Activated CD4-positive, alpha-beta memory T cell treated with anti-CD3 and anti-CD28 coated beads for 36 hours (primary cell): Measurements from ENCODE around the gene LSR. TPM values are rescaled to one million over a fixed set of nuclear protein-coding genes. Genes with fewer than 3 reads are reported as not detected.

ENCODE experiments used
- CTCF ChIA-PET: fragments of 350-600 bp; sonication (Branson Sonifier 250); formaldehyde crosslinking; loops from one replicate; lab custom pipeline; 2021; ENCODE audit warnings: antibody characterized with exemption, inconsistent platforms; lab: Charles Lee
- POLR2A ChIA-PET: fragments of 350-600 bp; sonication (Branson Sonifier 250); formaldehyde crosslinking; loops from one replicate; lab custom pipeline; 2021; ENCODE audit warnings: antibody characterized with exemption; lab: Charles Lee
- DNase-seq: peaks from one replicate; pipeline ENCODE4 v3.0.0-alpha.2; 2020
- H3K27ac Mint-ChIP-seq: one replicate; pipeline ENCODE4 v1.8.0; 2021; ENCODE audit warnings: mixed read lengths
- H3K27me3 Mint-ChIP-seq: one replicate; pipeline ENCODE4 v1.8.0; 2021; ENCODE audit warnings: mixed read lengths
- H3K36me3 Mint-ChIP-seq: one replicate; pipeline ENCODE4 v1.8.0; 2021; ENCODE audit warnings: mixed read lengths
- H3K4me1 Mint-ChIP-seq: one replicate; pipeline ENCODE4 v1.8.0; 2021; ENCODE audit warnings: low read depth, mixed read lengths
- H3K4me3 Mint-ChIP-seq: one replicate; pipeline ENCODE4 v1.8.0; 2021; ENCODE audit warnings: mild to moderate bottlenecking, mixed read lengths
- H3K9me3 Mint-ChIP-seq: one replicate; pipeline ENCODE4 v1.8.0; 2021; ENCODE audit warnings: mixed read lengths
- intact Hi-C: fragments of 100-400 bp; cut with micrococcal nuclease; formaldehyde crosslinking; loops from one replicate; pipeline ENCODE4 v1.15.1; 2023
- total RNA-seq, 2 experiments: library from RNA; stranded (reverse); gene quantifications; one replicate each; pipeline ENCODE4 v1.2.3, GENCODE V29; 2021

The LSR gene
- total RNA-seq, result 10 to 100 TPM; 25.4 to 28.7 TPM

GRCh38 chr19:35248310-35249145, at the start of gene LSR:
LSR (plus strand) TSS chr19:35249002; CDS start chr19:35249023, 21 bp downstream.
- ChIA-PET POLR2A (no interaction called here), CTCF (no interaction called here)
- Mint-ChIP-seq H3K9me3 (no peaks in the 10 kb centered on the region), H3K4me1 (peaks cover 45% of the 10 kb centered on the region), H3K27me3 (peaks cover 1% of the 10 kb centered on the region), H3K36me3 (peaks cover 23% of the 10 kb centered on the region), H3K27ac (peak within 1 kb of the TSS; percentile 96), H3K4me3 (peak within 1 kb of the TSS; percentile 86)
- peak; percentile 85 for DNase-seq
- intact Hi-C loops, result loop anchor here (1.0 kb wide), 1 partner anchor 21 kb away; no protein-coding TSS in a partner anchor

GRCh38 chr19:35199481-35199880, 49.3 kb upstream of the LSR start:
- Mint-ChIP-seq H3K27me3 (no peaks in the 10 kb centered on the region), H3K27ac (no peak overlapping the region), H3K9me3 (no peaks in the 10 kb centered on the region), H3K4me3 (no peak overlapping the region), H3K4me1 (peaks cover 35% of the 10 kb centered on the region), H3K36me3 (no peaks in the 10 kb centered on the region)
- ChIA-PET POLR2A (no interaction called here), CTCF (interaction anchor here (0.8 to 1.6 kb wide), 4 partner anchors 16 to 84 kb away, joined by 3 to 4 read pairs (median 3); no protein-coding TSS in a partner anchor)
- no peak for DNase-seq
- intact Hi-C loops, result no loop called here

- DNase-seq, result no peak
- H3K4me1 Mint-ChIP-seq, result peaks cover 63% of the 10 kb centered on the region
- ChIA-PET POLR2A (interaction anchor here (0.6 kb wide), 2 partner anchors 48 to 49 kb away, joined by 3 to 4 read pairs; no protein-coding TSS in a partner anchor), CTCF (interaction anchor here (1.1 to 1.4 kb wide), 2 partner anchors 12 to 61 kb away, joined by 3 read pairs; no protein-coding TSS in a partner anchor)
- H3K27ac Mint-ChIP-seq, result peak overlapping the region; percentile 88
- no peaks in the 10 kb centered on the region for H3K36me3 Mint-ChIP-seq
- H3K9me3 Mint-ChIP-seq, result peaks cover 2% of the 10 kb centered on the region
- intact Hi-C loops, result no loop called here
- H3K4me3 Mint-ChIP-seq, result no peak overlapping the region
- H3K27me3 Mint-ChIP-seq, result no peaks in the 10 kb centered on the region
Measured at GRCh38 chr19:35202722-35203688, 45.8 kb upstream of the LSR start.

GRCh38 chr19:35204799-35205732, 43.7 kb upstream of the LSR start:
- peak overlapping the region; percentile 88 for H3K27ac Mint-ChIP-seq
- peaks cover 71% of the 10 kb centered on the region for H3K4me1 Mint-ChIP-seq
- ChIA-PET POLR2A (no interaction called here), CTCF (interaction anchor here (0.6 kb wide), 1 partner anchor 64 kb away, joined by 3 read pairs; no protein-coding TSS in a partner anchor)
- peaks cover 5% of the 10 kb centered on the region for H3K9me3 Mint-ChIP-seq
- intact Hi-C loops, result loop anchor here (1.0 kb wide), 1 partner anchor 9 kb away; no protein-coding TSS in a partner anchor
- H3K27me3 Mint-ChIP-seq, result no peaks in the 10 kb centered on the region
- H3K36me3 Mint-ChIP-seq, result no peaks in the 10 kb centered on the region
- no peak overlapping the region for H3K4me3 Mint-ChIP-seq
- peak; percentile 56 for DNase-seq

GRCh38 chr19:35205733-35206323, 43.0 kb upstream of the LSR start:
- intact Hi-C loops, result loop anchor here (1.0 to 2.0 kb wide), 2 partner anchors 8 to 141 kb away; partner anchors contain the start of gene FFAR1
- Mint-ChIP-seq H3K27ac (peak overlapping the region; percentile 88), H3K36me3 (peaks cover 2% of the 10 kb centered on the region), H3K9me3 (peaks cover 5% of the 10 kb centered on the region), H3K4me3 (peak overlapping the region; percentile 2), H3K4me1 (peaks cover 74% of the 10 kb centered on the region), H3K27me3 (no peaks in the 10 kb centered on the region)
- ChIA-PET POLR2A (interaction anchor here (0.7 to 1.0 kb wide), 2 partner anchors 36 to 45 kb away, joined by 3 read pairs; no protein-coding TSS in a partner anchor), CTCF (interaction anchor here (0.6 kb wide), 1 partner anchor 26 kb away, joined by 3 read pairs; no protein-coding TSS in a partner anchor)
- DNase-seq, result no peak

- CTCF ChIA-PET, result no interaction called here
- POLR2A ChIA-PET, result interaction anchor here (0.7 to 1.0 kb wide), 2 partner anchors 36 to 44 kb away, joined by 3 read pairs; no protein-coding TSS in a partner anchor
- Mint-ChIP-seq H3K36me3 (peaks cover 2% of the 10 kb centered on the region), H3K4me1 (peaks cover 71% of the 10 kb centered on the region), H3K27ac (peak overlapping the region; percentile 88), H3K9me3 (peaks cover 5% of the 10 kb centered on the region), H3K27me3 (no peaks in the 10 kb centered on the region), H3K4me3 (peak overlapping the region; percentile 2)
- intact Hi-C loops, result loop anchor here (2.0 kb wide), 1 partner anchor 140 kb away; the partner anchor contains the start of gene FFAR1
- peak; percentile 60 for DNase-seq
Measured at GRCh38 chr19:35206379-35206778, 42.4 kb upstream of the LSR start.

GRCh38 chr19:35206855-35207254, 41.9 kb upstream of the LSR start:
- peak overlapping the region; percentile 88 for H3K27ac Mint-ChIP-seq
- peaks cover 2% of the 10 kb centered on the region for H3K36me3 Mint-ChIP-seq
- H3K9me3 Mint-ChIP-seq, result peaks cover 5% of the 10 kb centered on the region
- H3K4me1 Mint-ChIP-seq, result peaks cover 74% of the 10 kb centered on the region
- H3K27me3 Mint-ChIP-seq, result no peaks in the 10 kb centered on the region
- ChIA-PET CTCF (no interaction called here), POLR2A (interaction anchor here (1.0 kb wide), 1 partner anchor 37 kb away, joined by 3 read pairs; no protein-coding TSS in a partner anchor)
- H3K4me3 Mint-ChIP-seq, result peak overlapping the region; percentile 50
- intact Hi-C loops, result loop anchor here (2.0 kb wide), 1 partner anchor 140 kb away; the partner anchor contains the start of gene FFAR1
- DNase-seq, result no peak

- ChIA-PET CTCF (no interaction called here), POLR2A (interaction anchor here (1.0 kb wide), 1 partner anchor 65 kb away, joined by 3 read pairs; no protein-coding TSS in a partner anchor)
- intact Hi-C loops, result loop anchor here (2.0 kb wide), 1 partner anchor 139 kb away; the partner anchor contains the start of gene FFAR1
- H3K27ac Mint-ChIP-seq, result peak overlapping the region; percentile 88
- no peaks in the 10 kb centered on the region for H3K27me3 Mint-ChIP-seq
- H3K4me3 Mint-ChIP-seq, result peak overlapping the region; percentile 3
- DNase-seq, result peak; percentile 48
- peaks cover 2% of the 10 kb centered on the region for H3K36me3 Mint-ChIP-seq
- peaks cover 5% of the 10 kb centered on the region for H3K9me3 Mint-ChIP-seq
- H3K4me1 Mint-ChIP-seq, result peaks cover 77% of the 10 kb centered on the region
Measured at GRCh38 chr19:35207391-35207871, 41.4 kb upstream of the LSR start.

GRCh38 chr19:35208121-35208520, 40.7 kb upstream of the LSR start:
- H3K4me1 Mint-ChIP-seq, result peaks cover 77% of the 10 kb centered on the region
- ChIA-PET POLR2A (interaction anchor here (1.0 kb wide), 1 partner anchor 66 kb away, joined by 3 read pairs; no protein-coding TSS in a partner anchor), CTCF (no interaction called here)
- peaks cover 5% of the 10 kb centered on the region for H3K9me3 Mint-ChIP-seq
- peaks cover 2% of the 10 kb centered on the region for H3K36me3 Mint-ChIP-seq
- peak overlapping the region; percentile 88 for H3K27ac Mint-ChIP-seq
- intact Hi-C loops, result no loop called here
- H3K27me3 Mint-ChIP-seq, result no peaks in the 10 kb centered on the region
- no peak for DNase-seq
- peak overlapping the region; percentile 3 for H3K4me3 Mint-ChIP-seq

GRCh38 chr19:35209646-35210045, 39.2 kb upstream of the LSR start:
- peaks cover 5% of the 10 kb centered on the region for H3K9me3 Mint-ChIP-seq
- no peaks in the 10 kb centered on the region for H3K27me3 Mint-ChIP-seq
- CTCF ChIA-PET, result no interaction called here
- intact Hi-C loops, result loop anchor here (5.0 to 10.0 kb wide), 3 partner anchors 145 to 503 kb away; no protein-coding TSS in a partner anchor
- POLR2A ChIA-PET, result no interaction called here
- H3K27ac Mint-ChIP-seq, result peak overlapping the region; percentile 58
- no peak for DNase-seq
- peaks cover 2% of the 10 kb centered on the region for H3K36me3 Mint-ChIP-seq
- peak overlapping the region; percentile 7 for H3K4me3 Mint-ChIP-seq
- H3K4me1 Mint-ChIP-seq, result peaks cover 79% of the 10 kb centered on the region
